K562 (cell line): ENCODE data around the gene HEATR1. TPM values are rescaled to one million over a fixed set of nuclear protein-coding genes. Genes with fewer than 3 reads are reported as not detected.

Experiments used
- ATAC-seq: fragments of 200-7000 bp; cut with Tn5 transposase; 3 replicates; pipeline ENCODE4 v1.9.1; 2020; ENCODE audit warnings: moderate library complexity
- BruUV-seq: library from RNA; stranded (reverse); fragments of 400-500 nt; replicated peaks from 2 replicates; lab custom pipeline; 2021; lab: Mats Ljungman, UMichigan
- CTCF ChIA-PET: fragments of 300-600 bp; formaldehyde crosslinking; extraction: SDS; loops from one replicate; lab custom pipeline; 2021; ENCODE audit warnings: low intra/inter-chr PET ratio; lab: Yijun Ruan, JAX
- POLR2A ChIA-PET: fragments of 300-600, 350-650 bp; sonication (Branson Sonifier 250); formaldehyde crosslinking; extraction: SDS; loops from one replicate; lab custom pipeline; 2021; ENCODE audit warnings: antibody characterized with exemption, inconsistent platforms; lab: Yijun Ruan, JAX
- DNase-seq, 4 experiments: peaks; one replicate each; pipeline versions ENCODE4 v3.0.0 to v3.0.0-alpha.2; 2011 to 2018; ENCODE audit warnings: low spot score in 3 of 4, mixed read lengths in 3 of 4; ENCODE audit errors: extremely low read depth in 1 of 4
- FAIRE-seq: peaks from 2 replicates; lab custom pipeline; 2011; peaks lifted over from hg19 to GRCh38; lab: Jason Lieb, UNC
- H2AFZ ChIP-seq: 2 replicates; pipeline ENCODE4 v1.6.0; 2011; ENCODE audit warnings: low read depth, low read length, control low read depth, inconsistent platforms
- H3K27ac ChIP-seq: fragments of 200-600 bp; 3 replicates; pipeline ENCODE4 v1.8.0; 2011; ENCODE audit warnings: low read depth, mild to moderate bottlenecking, control low read depth, inconsistent platforms, low read length, moderate library complexity, mixed read lengths; ENCODE audit errors: extremely low read depth
- H3K27me3 ChIP-seq, 2 experiments: fragments of 300-600 bp in 1 of 2; 2 replicates in 1 of 2; 3 replicates in 1 of 2; pipeline versions ENCODE4 v1.6.0 to v1.8.0; 2011; ENCODE audit warnings: inconsistent platforms in 2 of 2, low read length in 2 of 2, mild to moderate bottlenecking in 1 of 2, mixed read lengths in 1 of 2, moderate library complexity in 1 of 2; ENCODE audit not compliant: control insufficient read depth in 2 of 2, insufficient read depth in 2 of 2
- H3K36me3 ChIP-seq: fragments of 300-600 bp; 3 replicates; pipeline ENCODE4 v1.8.0; 2011; ENCODE audit warnings: mild to moderate bottlenecking, low read length, inconsistent platforms; ENCODE audit not compliant: control insufficient read depth, insufficient read depth
- H3K4me1 ChIP-seq, 2 experiments: fragments of 200-600 bp in 1 of 2; replicated peaks in 1 of 2; 2 replicates in 1 of 2; 3 replicates in 1 of 2; pipeline versions ENCODE4 v1.5.1 to v1.8.0; 2011; ENCODE audit warnings: inconsistent platforms in 2 of 2, low read length in 2 of 2, mild to moderate bottlenecking in 1 of 2, mixed read lengths in 1 of 2, moderate library complexity in 1 of 2; ENCODE audit not compliant: control insufficient read depth in 2 of 2, insufficient read depth in 2 of 2
- H3K4me2 ChIP-seq: 2 replicates; pipeline ENCODE4 v1.6.1; 2011; ENCODE audit warnings: low read length, control low read depth, inconsistent platforms, mixed read lengths; ENCODE audit not compliant: insufficient read depth
- H3K4me3 ChIP-seq: fragments of 200-600 bp; sonication (generic), shearing (Covaris generic); 2 replicates; pipeline ENCODE4 v1.5.1; 2016; ENCODE audit warnings: control low read depth, inconsistent platforms
- H3K79me2 ChIP-seq: fragments of 200-600 bp; 3 replicates; pipeline ENCODE4 v1.8.0; 2011; ENCODE audit warnings: low read length, inconsistent platforms; ENCODE audit not compliant: control insufficient read depth, insufficient read depth
- H3K9ac ChIP-seq, 2 experiments: 2 replicates each; pipeline versions ENCODE4 v1.6.0 to v1.6.1; 2011; ENCODE audit warnings: low read depth in 2 of 2, low read length in 2 of 2, control low read depth in 1 of 2, inconsistent platforms in 1 of 2, mild to moderate bottlenecking in 1 of 2, mixed read lengths in 1 of 2; ENCODE audit not compliant: insufficient read depth in 1 of 2
- H3K9me1 ChIP-seq: one replicate; pipeline ENCODE4 v1.6.0; 2011; ENCODE audit warnings: inconsistent platforms, mild to moderate bottlenecking, low read length, moderate library complexity; ENCODE audit not compliant: control insufficient read depth, insufficient read depth
- H3K9me3 ChIP-seq: replicated peaks from 2 replicates; pipeline ENCODE4 v1.5.1; 2011; ENCODE audit warnings: low read depth, low read length, inconsistent platforms; ENCODE audit not compliant: control insufficient read depth, insufficient read depth
- H4K20me1 ChIP-seq: replicated peaks from 2 replicates; pipeline ENCODE4 v1.6.1; 2011; ENCODE audit warnings: low read length, inconsistent platforms, mixed read lengths; ENCODE audit not compliant: control insufficient read depth, insufficient read depth
- ARID3B ChIP-seq: fragments of 250-450 bp; sonication (Bioruptor Pico); IDR thresholded peaks from 2 replicates; pipeline ENCODE4 v1.4.0; 2020; ENCODE audit warnings: borderline replicate concordance
- MTA1 ChIP-seq: fragments of 450-650 bp; IDR thresholded peaks from 2 replicates; pipeline ENCODE4 v1.6.1; 2017; ENCODE audit warnings: borderline replicate concordance
- PHB ChIP-seq: fragments of 250-450 bp; sonication (Bioruptor Pico); IDR thresholded peaks from 2 replicates; pipeline ENCODE4 v1.5.0; 2021
- SAP30 ChIP-seq: fragments of 200-600 bp; sonication (generic); IDR thresholded peaks from 2 replicates; pipeline ENCODE4 v1.6.1; 2012; ENCODE audit warnings: borderline replicate concordance, low read depth, mild to moderate bottlenecking, moderate library complexity, low read length, control low read depth, inconsistent platforms; ENCODE audit not compliant: insufficient read depth, poor library complexity, severe bottlenecking
- USF2 ChIP-seq: sonication (generic); formaldehyde crosslinking; IDR thresholded peaks from 2 replicates; pipeline ENCODE4 v1.5.0; 2020; ENCODE audit warnings: missing genetic modification reagents
- ZFP1 ChIP-seq: fragments of 450-650 bp; formaldehyde crosslinking; IDR thresholded peaks from 2 replicates; pipeline ENCODE4 v1.4.0; 2020; ENCODE audit warnings: mild to moderate bottlenecking, mixed read lengths
- ZNF431 ChIP-seq: sonication (generic); formaldehyde crosslinking; IDR thresholded peaks from 2 replicates; pipeline ENCODE4 v1.8.0; 2022; ENCODE audit warnings: mild to moderate bottlenecking, missing genetic modification reagents
- WGBS: fragments of 100-300 bp; shearing (Covaris generic); methylation state at CpG from one replicate; pipeline ENCODE4 v1.1.6; 2016; ENCODE audit warnings: low coverage, mixed read lengths; ENCODE audit not compliant: insufficient coverage; ENCODE audit errors: missing lambda C conversion rate; 5-methylcytosine and 5-hydroxymethylcytosine counted together
- in situ Hi-C: fragments of 300-500 bp; cut with MboI; formaldehyde crosslinking; loops from 4 replicates; pipeline ENCODE4 v1.15.0; 2018; ENCODE audit warnings: inconsistent platforms, mixed read lengths
- intact Hi-C: fragments of 100-400 bp; cut with micrococcal nuclease; formaldehyde crosslinking; loops from 2 replicates; pipeline ENCODE4 v1.14.2; 2022
- polyA plus RNA-seq, 8 experiments: library from polyadenylated mRNA; depleted of rRNA in 4 of 8; stranded (reverse) in 5 of 8; unstranded in 3 of 8; fragments of >200 nt; fragmentation: Nextera tagmentation in 2 of 8; fragmentation: Illumina TruSeq in 1 of 8; extraction: Ambion mirVana in 2 of 8; extraction: Trizol in 1 of 8; gene quantifications; 2 replicates each; pipeline versions ENCODE4 v1.2.1 to v1.2.3, GENCODE V29; 2011 to 2014; ENCODE audit warnings: inconsistent platforms in 1 of 8, missing spikeins in 1 of 8
- total RNA-seq, 7 experiments: library from RNA; depleted of rRNA in 6 of 7; stranded (reverse); fragments of >200 nt in 6 of 7; fragmentation: Illumina TruSeq in 2 of 7; extraction: Trizol in 2 of 7; gene quantifications; 2 replicates each; pipeline versions ENCODE4 v1.2.1 to v1.2.3, GENCODE V29; 2011 to 2021; ENCODE audit warnings: low replicate concordance in 1 of 7

Gene HEATR1
- total and polyA plus RNA-seq, 9 of the 15 experiments (the other 6 are each of a cell fraction or from before 2014, with no cell fraction given), result 28.3 to 108 (median 50.9) TPM

GRCh38 chr1:236522937-236523703 is 81.2 kb downstream of the HEATR1 start (continued):
- no peak for TF ChIP-seq ARID3B (CRISPR knock-in tag)
- no peak for TF ChIP-seq PHB (CRISPR knock-in tag)
- no peak for TF ChIP-seq SAP30
- no peak for TF ChIP-seq MTA1

DNA sequence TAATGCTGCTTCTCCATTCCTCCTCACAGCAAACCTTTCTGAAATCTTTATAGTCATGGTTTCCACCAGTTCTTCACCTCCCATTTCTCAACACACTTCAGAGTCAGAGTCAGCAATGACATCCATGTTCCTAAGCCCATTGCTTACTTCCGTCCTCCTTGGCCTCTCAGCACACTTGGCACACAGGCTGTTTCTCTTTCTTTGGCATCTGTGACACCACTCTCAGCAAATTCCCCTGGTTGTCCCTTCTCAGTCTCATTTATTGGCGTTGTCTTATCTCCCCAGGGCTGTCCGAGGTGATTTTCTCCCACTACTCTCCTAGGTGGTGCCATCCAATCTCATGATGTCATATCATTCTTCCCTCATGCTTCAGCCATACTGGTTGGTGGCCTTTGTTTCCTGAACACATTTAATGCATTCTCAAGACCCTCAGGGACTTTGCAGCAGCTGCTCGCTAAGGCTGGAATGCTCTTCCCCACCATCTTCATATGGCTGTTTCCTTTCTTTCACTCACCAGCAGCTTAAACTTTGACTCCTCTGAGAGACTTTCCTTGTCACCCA is 83.8 kb downstream of the HEATR1 start:
- in situ Hi-C loops, result no loop called here
- DNase-seq (no peak), ATAC-seq (no peak), FAIRE-seq (no peak)
- Histone ChIP-seq H3K79me2 (peaks cover 18% of the 10 kb centered on the region), H4K20me1 (no peaks in the 10 kb centered on the region), H3K36me3 (no peaks in the 10 kb centered on the region), H3K9me3 (no peaks in the 10 kb centered on the region), H3K9me1 (no peaks in the 10 kb centered on the region), H3K4me1 (peaks cover 6 to 13% of the 10 kb centered on the region in 2 experiments; a peak in 4 of 5 replicates), H3K27ac (no peak overlapping the region), H3K4me3 (no peak overlapping the region), H3K4me2 (no peak overlapping the region), H3K9ac (no peak overlapping the region), H3K27me3 (no peaks in the 10 kb centered on the region), H2AFZ (peak overlapping the region; percentile 44; the same call in 1 of the 2 replicates)
- intact Hi-C loops, result no loop called here
- no peak for TF ChIP-seq ZFP1 (CRISPR knock-in tag)
- TF ChIP-seq ZNF431, result no peak
- TF ChIP-seq USF2 (CRISPR knock-in tag), result no peak
- WGBS, result 30% methylated on average over 4 of the region's 4 CpGs
- ChIA-PET POLR2A (interaction anchor here (0.7 to 0.9 kb wide), 2 partner anchors 18 to 470 kb away, joined by 3 to 4 read pairs; no protein-coding TSS in a partner anchor), CTCF (no interaction called here)
- no TSS peak for BruUV-seq
